NCI-H1105 treated with DMSO at 0.1 percent for 48 hours (cell line): ENCODE results near the gene AGTRAP.

Experiments used
- DNase-seq: peaks from one replicate; lab custom pipeline; 2025; lab: John Stamatoyannopoulos, UW

Gene AGTRAP

GRCh38 chr1:11800391-11800755, 64.4 kb downstream of the AGTRAP start:
- DNase-seq, result no peak
